Loucy (cell line): ENCODE measurements around the gene YY1AP1.

Source experiments
- H2AFZ ChIP-seq: fragments of 200-600 bp; sonication (generic); 2 replicates; pipeline ENCODE4 v1.6.0; 2016; ENCODE audit warnings: antibody characterized with exemption, mild to moderate bottlenecking, low read length, moderate library complexity
- H3F3A ChIP-seq: fragments of 200-600 bp; 2 replicates; pipeline ENCODE4 v1.6.0; 2016; ENCODE audit warnings: antibody characterized with exemption, low read depth, mild to moderate bottlenecking
- H3K27me3 ChIP-seq: fragments of 200-600 bp; sonication (generic); 2 replicates; pipeline ENCODE4 v1.6.1; 2014; ENCODE audit warnings: low read length, mild to moderate bottlenecking; ENCODE audit not compliant: insufficient read depth, poor library complexity, severe bottlenecking
- H3K36me3 ChIP-seq: fragments of 200-600 bp; sonication (generic); 2 replicates; pipeline ENCODE4 v1.6.1; 2016; ENCODE audit warnings: low read length; ENCODE audit not compliant: insufficient read depth
- H3K4me1 ChIP-seq: fragments of 200-600 bp; sonication (generic); 2 replicates; pipeline ENCODE4 v1.5.1; 2014; ENCODE audit warnings: low read length, mild to moderate bottlenecking; ENCODE audit not compliant: insufficient read depth, poor library complexity, severe bottlenecking
- H3K4me2 ChIP-seq: fragments of 200-600 bp; sonication (generic); 2 replicates; pipeline ENCODE4 v1.6.0; 2014; ENCODE audit warnings: antibody characterized with exemption, low read length, low read depth, mild to moderate bottlenecking; ENCODE audit not compliant: poor library complexity, severe bottlenecking
- H3K4me3 ChIP-seq: fragments of 200-600 bp; sonication (generic); 2 replicates; pipeline ENCODE4 v1.5.1; 2014; ENCODE audit warnings: low read length, mild to moderate bottlenecking, mixed read lengths; ENCODE audit not compliant: poor library complexity, severe bottlenecking
- H3K79me2 ChIP-seq: fragments of 200-600 bp; sonication (generic); 2 replicates; pipeline ENCODE4 v1.6.1; 2014; ENCODE audit warnings: low read length; ENCODE audit not compliant: insufficient read depth
- H3K9ac ChIP-seq: fragments of 200-600 bp; sonication (generic); 2 replicates; pipeline ENCODE4 v1.6.0; 2014; ENCODE audit warnings: mild to moderate bottlenecking, low read depth, low read length, moderate library complexity; ENCODE audit not compliant: poor library complexity, severe bottlenecking
- H3K9me2 ChIP-seq: fragments of 200-600 bp; sonication (generic); replicated peaks from 2 replicates; pipeline ENCODE4 v1.6.1; 2016; ENCODE audit warnings: low read depth, low read length, mixed read lengths
- H3K9me3 ChIP-seq: fragments of 200-600 bp; sonication (generic); 2 replicates; pipeline ENCODE4 v1.6.1; 2014; ENCODE audit warnings: mild to moderate bottlenecking, antibody characterized with exemption, low read length, low read depth; ENCODE audit not compliant: insufficient read depth
- H4K20me1 ChIP-seq: fragments of 200-600 bp; sonication (generic); 2 replicates; pipeline ENCODE4 v1.6.0; 2014; ENCODE audit warnings: antibody characterized with exemption, low read length, mild to moderate bottlenecking; ENCODE audit not compliant: insufficient read depth, poor library complexity, severe bottlenecking
- EZH2phosphoT487 ChIP-seq: fragments of 200-600 bp; IDR thresholded peaks from 2 replicates; pipeline ENCODE4 v1.6.1; 2018; ENCODE audit warnings: antibody characterized with exemption, mild to moderate bottlenecking, moderate library complexity, borderline replicate concordance
- TF ChIP-seq, protein P1 (sequence below): fragments of 200-600 bp; sonication (generic); conservative IDR thresholded peaks from 2 replicates; pipeline ENCODE4 v1.5.1; 2014; ENCODE audit warnings: mild to moderate bottlenecking, antibody characterized with exemption, low read length

The YY1AP1 gene

GRCh38 chr1:155688324-155689080 lies at the start of gene YY1AP1:
YY1AP1 (minus strand) TSS chr1:155688774; CDS start chr1:155680436, 8,338 bp downstream.
- H3K4me2 ChIP-seq, result peak within 1 kb of the TSS; percentile 87
- peaks cover 3% of the 10 kb centered on the region; the same call in 1 of the 2 replicates for H3K9me3 ChIP-seq
- no peaks in the 10 kb centered on the region for H3K36me3 ChIP-seq
- H3F3A ChIP-seq, result no peaks in the 10 kb centered on the region
- peaks cover 95% of the 10 kb centered on the region for H3K79me2 ChIP-seq
- no peak for TF ChIP-seq EZH2phosphoT487
- TF ChIP-seq, protein P1, sequence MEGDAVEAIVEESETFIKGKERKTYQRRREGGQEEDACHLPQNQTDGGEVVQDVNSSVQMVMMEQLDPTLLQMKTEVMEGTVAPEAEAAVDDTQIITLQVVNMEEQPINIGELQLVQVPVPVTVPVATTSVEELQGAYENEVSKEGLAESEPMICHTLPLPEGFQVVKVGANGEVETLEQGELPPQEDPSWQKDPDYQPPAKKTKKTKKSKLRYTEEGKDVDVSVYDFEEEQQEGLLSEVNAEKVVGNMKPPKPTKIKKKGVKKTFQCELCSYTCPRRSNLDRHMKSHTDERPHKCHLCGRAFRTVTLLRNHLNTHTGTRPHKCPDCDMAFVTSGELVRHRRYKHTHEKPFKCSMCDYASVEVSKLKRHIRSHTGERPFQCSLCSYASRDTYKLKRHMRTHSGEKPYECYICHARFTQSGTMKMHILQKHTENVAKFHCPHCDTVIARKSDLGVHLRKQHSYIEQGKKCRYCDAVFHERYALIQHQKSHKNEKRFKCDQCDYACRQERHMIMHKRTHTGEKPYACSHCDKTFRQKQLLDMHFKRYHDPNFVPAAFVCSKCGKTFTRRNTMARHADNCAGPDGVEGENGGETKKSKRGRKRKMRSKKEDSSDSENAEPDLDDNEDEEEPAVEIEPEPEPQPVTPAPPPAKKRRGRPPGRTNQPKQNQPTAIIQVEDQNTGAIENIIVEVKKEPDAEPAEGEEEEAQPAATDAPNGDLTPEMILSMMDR, result no peak
- no peaks in the 10 kb centered on the region for H3K9me2 ChIP-seq
- peak within 1 kb of the TSS; percentile 98 for H2AFZ ChIP-seq
- peaks cover 43% of the 10 kb centered on the region for H4K20me1 ChIP-seq
- H3K4me1 ChIP-seq, result peaks cover 43% of the 10 kb centered on the region
- H3K4me3 ChIP-seq, result peak within 1 kb of the TSS; percentile 74
- H3K27me3 ChIP-seq, result no peaks in the 10 kb centered on the region
- H3K9ac ChIP-seq, result peak within 1 kb of the TSS; percentile 84

- Histone ChIP-seq H3K36me3 (peaks cover 34% of the 10 kb centered on the region; the same call in 1 of the 2 replicates), H3F3A (no peaks in the 10 kb centered on the region), H3K4me1 (no peaks in the 10 kb centered on the region), H3K4me3 (no peak overlapping the region), H3K27me3 (no peaks in the 10 kb centered on the region), H3K79me2 (no peaks in the 10 kb centered on the region), H3K9ac (no peak overlapping the region), H4K20me1 (no peaks in the 10 kb centered on the region), H3K4me2 (no peak overlapping the region), H2AFZ (no peak overlapping the region), H3K9me3 (no peaks in the 10 kb centered on the region), H3K9me2 (no peaks in the 10 kb centered on the region)
- TF ChIP-seq, protein P1, result peak; percentile 78
- no peak for TF ChIP-seq EZH2phosphoT487
These were observed 40.7 kb upstream of the YY1AP1 start for GRCh38 chr1:155729031-155729898.

- H3K4me2 ChIP-seq, result no peak overlapping the region
- H2AFZ ChIP-seq, result no peak overlapping the region
- no peaks in the 10 kb centered on the region for H3K79me2 ChIP-seq
- H3F3A ChIP-seq, result no peaks in the 10 kb centered on the region
- no peaks in the 10 kb centered on the region for H3K4me1 ChIP-seq
- H3K9me2 ChIP-seq, result no peaks in the 10 kb centered on the region
- H3K36me3 ChIP-seq, result peaks cover 23% of the 10 kb centered on the region; the same call in 1 of the 2 replicates
- H4K20me1 ChIP-seq, result no peaks in the 10 kb centered on the region
- no peaks in the 10 kb centered on the region for H3K27me3 ChIP-seq
- TF ChIP-seq, protein P1, result no peak
- TF ChIP-seq EZH2phosphoT487, result no peak
- H3K9ac ChIP-seq, result no peak overlapping the region
- H3K9me3 ChIP-seq, result no peaks in the 10 kb centered on the region
- no peak overlapping the region for H3K4me3 ChIP-seq
These were observed 36.6 kb upstream of the YY1AP1 start for GRCh38 chr1:155725142-155725541.
